Measurements from ENCODE around the gene ZKSCAN8.
"Not testable (repeated sequence)": the region's sequence is repeated elsewhere in the genome, so short reads cannot be mapped to it uniquely, and the experiment has no call there.

ZKSCAN8 gene

DNA sequence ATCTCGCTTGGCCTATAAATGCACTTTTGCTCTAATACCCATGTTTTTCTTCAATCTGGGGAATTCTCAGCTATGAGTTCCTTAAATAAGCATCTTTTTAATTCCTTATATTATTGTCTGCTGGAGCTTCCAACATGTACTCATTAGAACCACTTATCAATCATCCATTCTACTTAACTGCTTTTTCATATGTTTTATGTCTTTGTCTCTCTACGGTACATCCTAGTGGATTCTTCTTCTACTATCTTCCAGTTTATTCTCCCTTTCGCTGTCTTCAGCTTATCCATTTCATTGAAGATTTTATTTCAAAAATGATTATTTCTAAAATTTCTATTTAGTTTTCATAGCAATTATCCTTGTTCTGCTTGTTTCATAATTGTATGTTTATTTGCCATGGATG is 29.7 kb upstream of the ZKSCAN8 start:
- Histone ChIP-seq H3K4me3 (replicated peaks; ENCODE audit: low read depth, low read length) (no peak overlapping the region), H3K27me3 (replicated peaks; ENCODE audit: control insufficient read depth, insufficient read depth, low read length) (no peaks in the 10 kb centered on the region), H3K36me3 (ENCODE audit: control insufficient read depth, insufficient read depth, low read length) (peaks cover 2% of the 10 kb centered on the region)
- no peak for TF ChIP-seq CTCF (IDR thresholded peaks at IDR 0.05; ENCODE audit: insufficient read depth, low read length, poor library complexity, severe bottlenecking)
- DNase-seq (ENCODE audit: extremely low read depth, insufficient read length): no peak

DNA sequence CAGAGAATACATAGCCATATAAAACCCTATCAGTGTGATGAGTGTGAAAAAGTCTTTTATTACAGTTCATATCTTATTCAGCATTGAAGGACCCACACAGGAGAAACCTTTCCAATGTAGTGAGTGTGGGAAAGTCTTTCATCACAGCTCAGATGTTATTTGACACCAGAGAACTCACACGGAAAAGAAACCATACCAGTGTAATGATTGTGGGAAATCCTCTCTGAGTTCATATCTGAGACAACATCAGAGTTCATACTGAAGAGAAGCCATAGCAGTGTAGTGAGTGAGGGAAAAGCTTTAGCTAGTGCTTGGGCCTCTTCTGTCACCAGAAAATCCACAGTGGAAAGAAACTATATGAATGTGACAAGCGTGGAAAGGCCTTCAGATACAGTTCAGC is 25.9 kb upstream of the ZKSCAN8 start:
- H3K4me3 ChIP-seq (replicated peaks; ENCODE audit: low read depth, low read length): no peak overlapping the region
- no peak for DNase-seq (ENCODE audit: extremely low read depth, insufficient read length)
- no peak for TF ChIP-seq CTCF (IDR thresholded peaks at IDR 0.05; ENCODE audit: insufficient read depth, low read length, poor library complexity, severe bottlenecking)
- no peaks in the 10 kb centered on the region for H3K27me3 ChIP-seq (replicated peaks; ENCODE audit: control insufficient read depth, insufficient read depth, low read length)
- H3K36me3 ChIP-seq (ENCODE audit: control insufficient read depth, insufficient read depth, low read length): peaks cover 3% of the 10 kb centered on the region

DNA sequence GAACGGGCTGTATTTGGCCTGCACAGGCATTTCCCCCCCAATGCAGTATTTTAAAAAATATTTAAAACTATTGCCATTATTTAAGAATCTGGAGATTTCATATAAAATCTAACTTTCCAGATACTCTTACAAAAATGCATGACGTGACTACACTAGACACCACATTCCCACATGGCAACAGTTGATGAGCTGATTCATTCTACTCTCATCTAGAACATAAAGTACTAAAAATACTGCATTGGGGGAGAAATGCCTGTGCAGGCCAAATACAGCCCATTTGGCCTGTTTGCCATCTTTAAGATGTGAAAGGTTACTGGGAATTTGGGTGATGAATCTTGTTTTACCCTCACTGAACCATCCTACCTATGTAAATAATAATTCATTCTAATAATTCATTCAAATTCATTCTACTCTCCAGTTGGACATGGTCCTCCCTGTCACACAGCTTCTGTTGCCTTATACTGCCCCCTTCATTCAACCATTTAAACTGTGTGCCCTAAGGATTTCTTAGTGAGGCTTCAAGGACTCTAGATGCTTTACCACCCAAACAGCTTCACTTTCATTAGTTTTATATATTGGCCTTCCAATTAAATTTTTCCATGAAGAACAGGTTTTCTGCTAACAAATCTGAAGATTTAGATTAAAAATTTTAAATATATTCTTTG is 24.2 kb upstream of the ZKSCAN8 start:
- no peak for DNase-seq (ENCODE audit: extremely low read depth, insufficient read length)
- no peak for TF ChIP-seq CTCF (IDR thresholded peaks at IDR 0.05; ENCODE audit: insufficient read depth, low read length, poor library complexity, severe bottlenecking)
- Histone ChIP-seq H3K4me3 (replicated peaks; ENCODE audit: low read depth, low read length) (no peak overlapping the region), H3K36me3 (ENCODE audit: control insufficient read depth, insufficient read depth, low read length) (peaks cover 3% of the 10 kb centered on the region), H3K27me3 (replicated peaks; ENCODE audit: control insufficient read depth, insufficient read depth, low read length) (no peaks in the 10 kb centered on the region)

DNA sequence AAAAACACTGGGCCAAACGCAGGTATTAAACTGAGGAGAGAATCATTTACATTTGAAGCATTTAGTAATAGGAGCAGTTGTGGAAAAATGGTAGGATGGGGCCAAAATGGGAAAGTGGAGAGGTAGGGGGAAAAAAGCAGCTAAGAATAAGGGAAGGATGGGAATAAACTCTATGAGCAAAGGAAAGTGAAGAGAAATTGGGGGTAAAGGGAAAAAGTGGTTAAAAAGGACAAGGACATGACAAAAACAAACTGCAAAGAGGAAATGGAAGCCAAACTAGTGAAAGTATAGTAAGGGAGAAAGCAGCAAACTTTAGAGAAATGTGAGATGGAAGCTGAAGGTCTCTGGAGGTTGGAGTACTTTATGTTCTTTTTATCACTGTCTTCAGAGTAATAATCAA is 23.5 kb upstream of the ZKSCAN8 start:
- no peak for TF ChIP-seq CTCF (IDR thresholded peaks at IDR 0.05; ENCODE audit: insufficient read depth, low read length, poor library complexity, severe bottlenecking)

DNA sequence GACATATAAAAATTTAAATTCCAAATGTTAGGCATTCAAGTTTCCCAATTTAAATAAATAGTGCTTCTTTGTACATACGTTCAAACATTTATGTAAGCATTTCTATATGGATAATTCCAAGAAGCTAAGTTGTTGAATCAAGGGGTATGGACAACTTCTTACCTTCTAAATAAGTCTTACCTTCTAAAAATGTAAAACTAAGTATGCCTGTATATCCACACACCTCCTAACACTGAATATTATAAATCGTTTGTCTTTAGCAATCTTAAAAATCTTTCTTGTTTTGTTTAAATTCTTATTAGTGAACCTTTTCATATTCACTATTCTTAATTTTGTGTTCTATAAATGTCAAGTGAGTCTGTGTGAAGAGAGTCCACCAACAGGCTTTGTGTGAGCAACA is 19.8 kb upstream of the ZKSCAN8 start:
- Histone ChIP-seq H3K4me3 (replicated peaks; ENCODE audit: low read depth, low read length) (no peak overlapping the region), H3K27me3 (replicated peaks; ENCODE audit: control insufficient read depth, insufficient read depth, low read length) (no peaks in the 10 kb centered on the region), H3K36me3 (ENCODE audit: control insufficient read depth, insufficient read depth, low read length) (peaks cover 2% of the 10 kb centered on the region; the same call in 1 of the 2 replicates)
- DNase-seq (ENCODE audit: extremely low read depth, insufficient read length): no peak
- no peak for TF ChIP-seq CTCF (IDR thresholded peaks at IDR 0.05; ENCODE audit: insufficient read depth, low read length, poor library complexity, severe bottlenecking)

More for the DNA sequence above, 23.5 kb upstream of the ZKSCAN8 start:
- H3K4me3 ChIP-seq (replicated peaks; ENCODE audit: low read depth, low read length): no peak overlapping the region
- no peak for DNase-seq (ENCODE audit: extremely low read depth, insufficient read length)
- H3K36me3 ChIP-seq (ENCODE audit: control insufficient read depth, insufficient read depth, low read length): peaks cover 3% of the 10 kb centered on the region
- no peaks in the 10 kb centered on the region for H3K27me3 ChIP-seq (replicated peaks; ENCODE audit: control insufficient read depth, insufficient read depth, low read length)

DNA sequence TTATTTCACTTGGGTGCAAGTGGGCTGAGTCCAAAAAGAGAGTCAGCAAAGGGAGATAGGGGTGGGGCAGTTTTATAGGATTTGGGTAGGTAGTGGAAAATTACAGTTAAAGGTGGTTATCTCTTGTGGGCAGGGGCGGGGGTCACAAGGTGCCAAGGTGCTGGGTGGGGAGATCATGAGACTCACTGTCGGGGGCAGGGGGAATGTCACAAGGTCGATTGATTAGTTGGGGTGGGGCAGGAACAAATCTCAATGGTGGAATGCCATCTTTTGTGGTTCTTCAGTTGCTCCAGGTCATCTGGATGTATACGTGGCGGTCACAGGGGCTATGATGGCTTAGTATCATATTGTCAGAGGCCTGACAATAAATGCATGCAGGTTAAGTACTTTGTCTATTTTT is 19.4 kb upstream of the ZKSCAN8 start:
- not testable (repeated sequence) for DNase-seq (ENCODE audit: extremely low read depth, insufficient read length); H3K36me3 ChIP-seq (ENCODE audit: control insufficient read depth, insufficient read depth, low read length)

More for the DNA sequence above, 19.4 kb upstream of the ZKSCAN8 start:
- H3K27me3 ChIP-seq (replicated peaks; ENCODE audit: control insufficient read depth, insufficient read depth, low read length); H3K4me3 ChIP-seq (replicated peaks; ENCODE audit: low read depth, low read length): not testable (repeated sequence)

All from GM06990 (cell line).